ENCODE results near the gene BTBD1. TPM values are rescaled to one million over a fixed set of nuclear protein-coding genes. Genes with fewer than 3 reads are reported as not detected.
"Not testable (repeated sequence)": the region's sequence is repeated elsewhere in the genome, so short reads cannot be mapped to it uniquely, and the experiment has no call there.

Gene BTBD1
- total RNA-seq, 1 donor from 2014 or later = 51.4 TPM

DNA sequence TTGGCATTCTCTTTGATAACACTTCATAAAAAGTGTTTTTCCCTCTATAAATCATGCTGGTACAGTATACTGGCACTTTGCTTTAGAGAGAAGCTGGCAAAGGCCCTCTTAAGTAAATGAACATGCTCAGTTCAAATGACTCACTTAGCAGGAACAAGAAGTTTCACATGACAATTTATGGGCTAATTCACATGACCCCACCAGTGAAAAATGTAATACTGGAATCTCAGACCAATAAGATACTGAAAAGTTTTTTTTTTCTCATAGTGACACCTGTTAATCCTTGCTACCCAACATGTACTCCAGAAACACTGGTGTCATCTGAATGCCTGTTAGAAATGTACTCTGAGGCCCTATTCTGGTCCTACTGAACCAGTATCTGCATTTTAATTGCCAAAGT is 13.9 kb downstream of the BTBD1 start:
- Mint-ChIP-seq H3K36me3 (ENCODE audit: low read depth) (peaks cover 9% of the 10 kb centered on the region), H3K9me3 (ENCODE audit: low read depth) (no peaks in the 10 kb centered on the region), H3K27me3 (ENCODE audit: low read depth) (no peaks in the 10 kb centered on the region), H3K4me1 (ENCODE audit: low read depth) (peaks cover 16% of the 10 kb centered on the region), H3K27ac (ENCODE audit: unreplicated experiment) (peak overlapping the region; percentile 90), H3K4me3 (ENCODE audit: unreplicated experiment) (no peak overlapping the region)
- no peak for DNase-seq (ENCODE audit: low spot score)
- TF ChIP-seq, protein P1, sequence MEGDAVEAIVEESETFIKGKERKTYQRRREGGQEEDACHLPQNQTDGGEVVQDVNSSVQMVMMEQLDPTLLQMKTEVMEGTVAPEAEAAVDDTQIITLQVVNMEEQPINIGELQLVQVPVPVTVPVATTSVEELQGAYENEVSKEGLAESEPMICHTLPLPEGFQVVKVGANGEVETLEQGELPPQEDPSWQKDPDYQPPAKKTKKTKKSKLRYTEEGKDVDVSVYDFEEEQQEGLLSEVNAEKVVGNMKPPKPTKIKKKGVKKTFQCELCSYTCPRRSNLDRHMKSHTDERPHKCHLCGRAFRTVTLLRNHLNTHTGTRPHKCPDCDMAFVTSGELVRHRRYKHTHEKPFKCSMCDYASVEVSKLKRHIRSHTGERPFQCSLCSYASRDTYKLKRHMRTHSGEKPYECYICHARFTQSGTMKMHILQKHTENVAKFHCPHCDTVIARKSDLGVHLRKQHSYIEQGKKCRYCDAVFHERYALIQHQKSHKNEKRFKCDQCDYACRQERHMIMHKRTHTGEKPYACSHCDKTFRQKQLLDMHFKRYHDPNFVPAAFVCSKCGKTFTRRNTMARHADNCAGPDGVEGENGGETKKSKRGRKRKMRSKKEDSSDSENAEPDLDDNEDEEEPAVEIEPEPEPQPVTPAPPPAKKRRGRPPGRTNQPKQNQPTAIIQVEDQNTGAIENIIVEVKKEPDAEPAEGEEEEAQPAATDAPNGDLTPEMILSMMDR (IDR thresholded peaks at IDR 0.05) = no peak

DNA sequence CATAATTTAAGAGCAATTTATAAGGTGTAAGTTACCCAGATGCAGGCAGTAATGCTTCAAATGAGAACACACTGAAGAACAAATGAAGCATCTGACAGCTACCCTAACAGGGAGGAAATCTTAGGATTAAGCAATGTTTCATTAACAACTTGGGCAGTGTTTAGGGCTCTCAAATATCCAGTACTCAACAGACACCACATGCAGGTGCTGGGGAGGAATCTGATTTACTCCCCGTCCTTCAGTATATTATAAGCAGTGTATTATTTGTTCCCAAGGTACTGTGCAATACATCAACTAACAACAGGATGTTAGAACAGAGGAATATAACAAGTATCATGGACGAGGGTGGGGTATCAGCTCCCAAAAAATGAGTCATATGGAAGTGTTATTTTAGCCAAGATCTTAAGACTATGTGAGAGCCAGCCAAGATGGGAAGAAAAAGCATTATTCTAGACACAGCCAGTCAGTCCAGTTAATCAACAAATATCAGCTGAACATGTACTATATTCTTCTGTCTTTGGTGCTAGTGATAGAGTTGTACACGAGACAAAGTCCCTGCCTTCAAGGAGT is 20.4 kb downstream of the BTBD1 start:
- Mint-ChIP-seq H3K9me3 (ENCODE audit: low read depth) (no peaks in the 10 kb centered on the region), H3K4me1 (ENCODE audit: low read depth) (peaks cover 24% of the 10 kb centered on the region), H3K27me3 (ENCODE audit: low read depth) (no peaks in the 10 kb centered on the region)

DNA sequence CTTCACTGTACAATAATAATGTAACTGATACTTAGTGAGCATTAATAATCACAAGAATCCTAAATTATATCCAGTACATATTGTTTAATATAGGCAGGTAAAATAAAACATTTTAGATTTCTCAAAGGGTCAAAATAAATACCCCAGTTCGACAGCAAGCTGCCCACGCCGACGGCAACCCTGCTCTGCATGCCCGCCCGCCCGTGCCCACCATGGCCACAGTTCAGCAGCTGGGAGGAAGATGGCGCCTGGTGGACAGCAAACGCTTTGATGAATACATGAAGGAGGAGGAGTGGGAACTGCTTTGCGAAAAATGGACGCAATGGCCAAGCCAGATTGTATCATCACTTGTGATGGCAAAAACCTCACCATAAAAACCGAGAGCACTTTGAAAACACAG is 22.9 kb downstream of the BTBD1 start:
- Mint-ChIP-seq H3K27ac (ENCODE audit: unreplicated experiment) (peak overlapping the region; percentile 12), H3K4me1 (ENCODE audit: low read depth) (peaks cover 24% of the 10 kb centered on the region), H3K27me3 (ENCODE audit: low read depth) (no peaks in the 10 kb centered on the region), H3K9me3 (ENCODE audit: low read depth) (no peaks in the 10 kb centered on the region), H3K4me3 (ENCODE audit: unreplicated experiment) (no peak overlapping the region), H3K36me3 (ENCODE audit: low read depth) (peaks cover 29% of the 10 kb centered on the region)
- DNase-seq (ENCODE audit: low spot score) = no peak
- TF ChIP-seq, protein P1 (IDR thresholded peaks at IDR 0.05) = no peak

More for the DNA sequence above, 20.4 kb downstream of the BTBD1 start:
- TF ChIP-seq, protein P1 (IDR thresholded peaks at IDR 0.05) = no peak
- H3K36me3 Mint-ChIP-seq (ENCODE audit: low read depth) = peaks cover 16% of the 10 kb centered on the region
- no peak for DNase-seq (ENCODE audit: low spot score)
- H3K27ac Mint-ChIP-seq (ENCODE audit: unreplicated experiment) = peak overlapping the region; percentile 88
- H3K4me3 Mint-ChIP-seq (ENCODE audit: unreplicated experiment) = no peak overlapping the region

DNA sequence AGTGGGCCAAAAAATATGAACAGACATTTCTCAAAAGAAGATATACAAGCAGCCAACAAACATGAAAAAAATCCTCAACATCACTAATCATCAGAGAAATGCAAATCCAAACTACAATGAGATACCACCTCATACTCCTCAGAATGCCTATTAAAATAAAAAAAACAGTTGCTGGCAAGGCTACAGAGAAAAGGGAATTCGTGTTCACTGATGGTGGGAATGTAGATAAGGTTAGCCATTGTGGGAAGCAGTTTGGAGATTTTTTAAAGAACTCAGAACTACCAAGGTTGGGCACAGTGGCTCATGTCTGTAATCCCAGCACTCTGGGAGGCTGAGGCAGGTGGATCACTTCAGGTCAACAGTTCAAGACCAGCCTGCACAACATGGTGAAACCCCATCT is 27.8 kb downstream of the BTBD1 start:
- Mint-ChIP-seq H3K9me3 (ENCODE audit: low read depth) (peaks cover 3% of the 10 kb centered on the region), H3K27ac (ENCODE audit: unreplicated experiment) (no peak overlapping the region), H3K4me1 (ENCODE audit: low read depth) (peaks cover 2% of the 10 kb centered on the region), H3K27me3 (ENCODE audit: low read depth) (no peaks in the 10 kb centered on the region), H3K4me3 (ENCODE audit: unreplicated experiment) (no peak overlapping the region), H3K36me3 (ENCODE audit: low read depth) (peaks cover 18% of the 10 kb centered on the region)
- DNase-seq (ENCODE audit: low spot score) = no peak
- TF ChIP-seq, protein P1 (IDR thresholded peaks at IDR 0.05) = no peak

DNA sequence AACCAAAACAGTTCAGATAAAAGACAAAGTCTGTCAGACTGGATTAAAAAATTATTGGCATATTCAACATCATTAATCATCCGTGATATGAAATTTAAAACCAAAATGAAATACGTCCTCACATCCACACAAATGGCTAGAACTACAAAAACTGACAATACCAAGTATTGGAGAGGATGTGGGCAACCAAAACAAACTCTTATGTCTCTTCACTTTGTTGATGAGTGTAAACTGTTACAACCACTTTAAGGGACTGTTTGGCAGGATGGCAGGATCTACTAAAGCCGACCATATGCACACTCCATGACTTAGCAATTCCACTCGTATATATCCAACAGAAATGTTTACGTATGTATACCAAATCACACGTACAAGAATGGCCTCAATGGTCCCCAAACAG is 30.8 kb downstream of the BTBD1 start:
- Mint-ChIP-seq H3K27me3 (ENCODE audit: low read depth) (no peaks in the 10 kb centered on the region), H3K4me1 (ENCODE audit: low read depth) (peaks cover 2% of the 10 kb centered on the region), H3K9me3 (ENCODE audit: low read depth) (peaks cover 3% of the 10 kb centered on the region), H3K27ac (ENCODE audit: unreplicated experiment) (no peak overlapping the region), H3K36me3 (ENCODE audit: low read depth) (peaks cover 12% of the 10 kb centered on the region), H3K4me3 (ENCODE audit: unreplicated experiment) (no peak overlapping the region)
- no peak for DNase-seq (ENCODE audit: low spot score)
- TF ChIP-seq, protein P1 (IDR thresholded peaks at IDR 0.05) = no peak

DNA sequence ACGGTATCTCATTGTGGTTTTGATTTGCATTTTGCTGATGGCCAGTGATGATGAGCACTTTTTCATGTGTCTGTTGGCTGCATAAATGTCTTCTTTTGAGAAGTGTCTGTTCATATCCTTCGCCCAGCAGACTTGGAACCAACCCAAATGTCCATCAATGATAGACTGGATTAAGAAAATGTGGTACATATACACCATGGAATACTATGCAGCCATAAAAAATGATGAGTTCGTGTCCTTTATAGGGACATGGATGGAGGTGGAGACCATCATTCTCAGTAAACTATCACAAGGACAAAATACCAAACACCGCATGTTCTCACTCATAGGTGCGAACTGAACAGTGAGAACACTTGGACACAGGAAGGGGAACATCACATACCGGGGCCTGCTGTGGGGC is 35.8 kb downstream of the BTBD1 start:
- not testable (repeated sequence) for H3K4me3 Mint-ChIP-seq (ENCODE audit: unreplicated experiment); H3K4me1 Mint-ChIP-seq (ENCODE audit: low read depth); H3K27ac Mint-ChIP-seq (ENCODE audit: unreplicated experiment); H3K27me3 Mint-ChIP-seq (ENCODE audit: low read depth); H3K9me3 Mint-ChIP-seq (ENCODE audit: low read depth); DNase-seq (ENCODE audit: low spot score)
- peaks cover 11% of the 10 kb centered on the region for H3K36me3 Mint-ChIP-seq (ENCODE audit: low read depth)

All from chondrocyte (in vitro differentiated cells).